Panc1 (cell line): Measurements from ENCODE around the gene CSK. TPM values are rescaled to one million over a fixed set of nuclear protein-coding genes. Genes with fewer than 3 reads are reported as not detected.

ENCODE experiments used
- ATAC-seq: fragments of 200-7000 bp; cut with Tn5 transposase; 2 replicates; pipeline ENCODE4 v1.9.1; 2020; ENCODE audit warnings: mild to moderate bottlenecking, moderate library complexity
- BruUV-seq: library from RNA; stranded (reverse); fragments of 400-500 nt; replicated peaks from 2 replicates; lab custom pipeline; 2021; lab: Mats Ljungman, UMichigan
- CTCF ChIA-PET: fragments of 300-600 bp; sonication (Branson Sonifier 250); formaldehyde crosslinking; loops from one replicate; lab custom pipeline; 2022; ENCODE audit warnings: antibody characterized with exemption; lab: Charles Lee
- POLR2A ChIA-PET: fragments of 300-600 bp; sonication (Branson Sonifier 250); formaldehyde crosslinking; loops from one replicate; lab custom pipeline; 2022; ENCODE audit warnings: antibody characterized with exemption; lab: Charles Lee
- DNase-seq: peaks from one replicate; pipeline ENCODE4 v3.0.0-alpha.2; 2010; ENCODE audit warnings: low read depth, low spot score
- H3K27ac ChIP-seq: 2 replicates; pipeline ENCODE4 v1.5.1; 2011; ENCODE audit warnings: mild to moderate bottlenecking, low read length, inconsistent platforms
- H3K27me3 ChIP-seq: fragments of 200-500 bp; sonication (Bioruptor generic); 2 replicates; pipeline ENCODE4 v1.6.0; 2014; ENCODE audit warnings: low read length, inconsistent platforms; ENCODE audit not compliant: control insufficient read depth, insufficient read depth
- H3K36me3 ChIP-seq: fragments of 200-500 bp; sonication (Bioruptor generic); 2 replicates; pipeline ENCODE4 v1.5.1; 2014; ENCODE audit warnings: inconsistent platforms, mild to moderate bottlenecking, low read length, moderate library complexity; ENCODE audit not compliant: control insufficient read depth, insufficient read depth
- H3K4me1 ChIP-seq: 2 replicates; pipeline ENCODE4 v1.5.1; 2011; ENCODE audit warnings: inconsistent platforms, mild to moderate bottlenecking, low read length, moderate library complexity; ENCODE audit not compliant: control insufficient read depth, insufficient read depth
- H3K4me3 ChIP-seq, 2 experiments: 2 replicates each; pipeline ENCODE4 v1.5.1; 2011 to 2012; ENCODE audit warnings: low read depth in 2 of 2, low read length in 2 of 2, mild to moderate bottlenecking in 2 of 2, inconsistent platforms in 1 of 2, moderate library complexity in 1 of 2
- H3K9me3 ChIP-seq: fragments of 200-500 bp; sonication (Bioruptor generic); 2 replicates; pipeline ENCODE4 v1.5.1; 2014; ENCODE audit warnings: low read depth, mild to moderate bottlenecking, inconsistent platforms, low read length, moderate library complexity; ENCODE audit not compliant: control insufficient read depth, insufficient read depth
- CTCF ChIP-seq: fragments of 450-650 bp; IDR thresholded peaks from 2 replicates; pipeline ENCODE4 v1.5.1; 2017; ENCODE audit warnings: mild to moderate bottlenecking
- POLR2AphosphoS5 ChIP-seq: IDR thresholded peaks from 2 replicates; pipeline ENCODE4 v1.6.1; 2012; ENCODE audit warnings: mild to moderate bottlenecking, low read depth, low read length, moderate library complexity
- SIN3A ChIP-seq: IDR thresholded peaks from 2 replicates; pipeline ENCODE4 v1.6.1; 2012; ENCODE audit warnings: low read depth, mild to moderate bottlenecking, low read length, moderate library complexity, borderline replicate concordance; ENCODE audit not compliant: insufficient read depth
- TCF7L2 ChIP-seq: IDR thresholded peaks from 2 replicates; pipeline ENCODE4 v1.6.1; 2011; ENCODE audit warnings: mild to moderate bottlenecking, low read depth, low read length, inconsistent platforms
- in situ Hi-C: cut with HindIII; loops from 2 replicates; pipeline ENCODE4 v1.10.0; 2016; ENCODE audit warnings: low sequenced_read_pairs, low pct_unique_long_range_greater_than_20kb
- intact Hi-C: fragments of 100-400 bp; cut with micrococcal nuclease; formaldehyde crosslinking; loops from one replicate; pipeline ENCODE4 v1.10.0; 2022; ENCODE audit not compliant: unreplicated experiment
- total RNA-seq: library from RNA; stranded (reverse); gene quantifications from one replicate; pipeline ENCODE4 v1.2.1, GENCODE V29; 2021; ENCODE audit not compliant: unreplicated experiment
- TF ChIP-seq, protein P1 (sequence below), 2 experiments: IDR thresholded peaks; 2 replicates each; pipeline ENCODE4 v1.6.1; 2011 to 2012; ENCODE audit warnings: low read depth in 2 of 2, control low read depth in 1 of 2, low read length in 1 of 2, mild to moderate bottlenecking in 1 of 2, moderate library complexity in 1 of 2; ENCODE audit not compliant: insufficient read depth in 1 of 2

CSK gene
- total RNA-seq, 1 experiment from 2014 or later, result 81.4 TPM

- in situ Hi-C loops (loop anchor here (25.0 kb wide), 1 partner anchor 117 kb away; no protein-coding TSS in a partner anchor), intact Hi-C loops (no loop called here)
- ATAC-seq (no peak), DNase-seq (no peak)
- no peaks in the 10 kb centered on the region for H3K9me3 ChIP-seq
- TF ChIP-seq TCF7L2 (no peak), SIN3A (no peak), CTCF (no peak), POLR2AphosphoS5 (no peak)
- TF ChIP-seq, protein P1, sequence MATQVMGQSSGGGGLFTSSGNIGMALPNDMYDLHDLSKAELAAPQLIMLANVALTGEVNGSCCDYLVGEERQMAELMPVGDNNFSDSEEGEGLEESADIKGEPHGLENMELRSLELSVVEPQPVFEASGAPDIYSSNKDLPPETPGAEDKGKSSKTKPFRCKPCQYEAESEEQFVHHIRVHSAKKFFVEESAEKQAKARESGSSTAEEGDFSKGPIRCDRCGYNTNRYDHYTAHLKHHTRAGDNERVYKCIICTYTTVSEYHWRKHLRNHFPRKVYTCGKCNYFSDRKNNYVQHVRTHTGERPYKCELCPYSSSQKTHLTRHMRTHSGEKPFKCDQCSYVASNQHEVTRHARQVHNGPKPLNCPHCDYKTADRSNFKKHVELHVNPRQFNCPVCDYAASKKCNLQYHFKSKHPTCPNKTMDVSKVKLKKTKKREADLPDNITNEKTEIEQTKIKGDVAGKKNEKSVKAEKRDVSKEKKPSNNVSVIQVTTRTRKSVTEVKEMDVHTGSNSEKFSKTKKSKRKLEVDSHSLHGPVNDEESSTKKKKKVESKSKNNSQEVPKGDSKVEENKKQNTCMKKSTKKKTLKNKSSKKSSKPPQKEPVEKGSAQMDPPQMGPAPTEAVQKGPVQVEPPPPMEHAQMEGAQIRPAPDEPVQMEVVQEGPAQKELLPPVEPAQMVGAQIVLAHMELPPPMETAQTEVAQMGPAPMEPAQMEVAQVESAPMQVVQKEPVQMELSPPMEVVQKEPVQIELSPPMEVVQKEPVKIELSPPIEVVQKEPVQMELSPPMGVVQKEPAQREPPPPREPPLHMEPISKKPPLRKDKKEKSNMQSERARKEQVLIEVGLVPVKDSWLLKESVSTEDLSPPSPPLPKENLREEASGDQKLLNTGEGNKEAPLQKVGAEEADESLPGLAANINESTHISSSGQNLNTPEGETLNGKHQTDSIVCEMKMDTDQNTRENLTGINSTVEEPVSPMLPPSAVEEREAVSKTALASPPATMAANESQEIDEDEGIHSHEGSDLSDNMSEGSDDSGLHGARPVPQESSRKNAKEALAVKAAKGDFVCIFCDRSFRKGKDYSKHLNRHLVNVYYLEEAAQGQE (IDR thresholded peaks at IDR 0.05; ENCODE audit: insufficient read depth in 1 of 2, low read depth in 2 of 2, low read length in 1 of 2), result no peak
- no peak overlapping the region for H3K27ac ChIP-seq
- CTCF ChIA-PET, result interaction anchor here (0.6 kb wide), 2 partner anchors 42 to 133 kb away, joined by 5 to 7 read pairs; no protein-coding TSS in a partner anchor
- H3K36me3 ChIP-seq, result no peaks in the 10 kb centered on the region
- no peaks in the 10 kb centered on the region for H3K4me1 ChIP-seq
- POLR2A ChIA-PET, result no interaction called here
- BruUV-seq, result no TSS peak
- H3K27me3 ChIP-seq, result no peaks in the 10 kb centered on the region
- H3K4me3 ChIP-seq, result no peak overlapping the region
These were observed 27.2 kb upstream of the CSK start for GRCh38 chr15:74754593-74755215.

DNA sequence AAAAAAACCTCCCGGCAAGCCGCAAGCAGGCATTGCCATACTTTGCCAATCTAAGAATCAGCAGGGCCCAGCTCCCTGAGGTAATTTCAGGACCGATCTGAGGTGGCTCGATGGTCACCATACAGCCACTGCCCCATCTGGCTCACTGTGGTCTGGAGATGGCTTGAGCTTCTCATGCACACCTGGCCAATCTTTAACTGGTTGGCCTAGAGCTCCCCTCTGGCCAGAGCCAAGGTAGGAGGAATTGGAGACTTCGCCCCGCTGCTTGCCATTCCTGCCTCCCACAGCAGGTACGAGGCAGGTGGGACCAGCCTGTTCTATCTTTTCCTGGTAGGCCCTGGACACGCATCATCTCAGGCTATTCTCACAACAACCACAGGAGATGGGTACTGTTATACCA lies 23.1 kb upstream of the CSK start:
- Histone ChIP-seq H3K36me3 (no peaks in the 10 kb centered on the region), H3K27ac (no peak overlapping the region), H3K9me3 (no peaks in the 10 kb centered on the region), H3K4me3 (no peak overlapping the region), H3K4me1 (no peaks in the 10 kb centered on the region), H3K27me3 (no peaks in the 10 kb centered on the region)
- ATAC-seq (no peak), DNase-seq (no peak)
- in situ Hi-C loops, result loop anchor here (25.0 kb wide), 1 partner anchor 121 kb away; no protein-coding TSS in a partner anchor
- intact Hi-C loops, result no loop called here
- POLR2A ChIA-PET, result no interaction called here
- TF ChIP-seq POLR2AphosphoS5, result no peak
- TF ChIP-seq, protein P1 (IDR thresholded peaks at IDR 0.05; ENCODE audit: insufficient read depth in 1 of 2, low read depth in 2 of 2, low read length in 1 of 2), result no peak
- TF ChIP-seq CTCF, result no peak
- BruUV-seq, result no TSS peak
- CTCF ChIA-PET, result no interaction called here
